Superior temporal gyrus (tissue), 1 donor: ENCODE data around the gene COL4A2.

Experiments
- DNase-seq: peaks from one replicate; pipeline ENCODE4 v3.0.0-alpha.2; 2016; ENCODE audit errors: extremely low spot score

The COL4A2 gene

DNA sequence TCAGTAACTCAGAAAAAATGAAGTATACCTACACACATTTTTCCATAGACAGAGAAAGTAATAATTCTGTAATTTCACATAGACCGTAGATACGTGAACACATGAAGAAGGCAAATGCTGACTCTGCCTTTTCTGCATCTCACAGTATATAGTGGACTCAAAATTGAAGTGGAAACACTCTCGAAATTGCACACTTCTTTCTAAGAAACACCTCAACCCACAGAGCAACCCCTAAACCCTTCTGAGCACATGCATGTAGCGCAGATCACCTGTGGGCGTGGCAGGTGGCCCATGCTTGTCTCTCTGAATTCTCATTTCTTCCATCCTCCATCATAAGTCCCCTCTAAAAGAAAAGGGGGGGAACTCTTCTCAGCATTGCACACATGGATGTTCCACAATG lies 34.9 kb upstream of the COL4A2 start:
- DNase-seq: no peak

DNA sequence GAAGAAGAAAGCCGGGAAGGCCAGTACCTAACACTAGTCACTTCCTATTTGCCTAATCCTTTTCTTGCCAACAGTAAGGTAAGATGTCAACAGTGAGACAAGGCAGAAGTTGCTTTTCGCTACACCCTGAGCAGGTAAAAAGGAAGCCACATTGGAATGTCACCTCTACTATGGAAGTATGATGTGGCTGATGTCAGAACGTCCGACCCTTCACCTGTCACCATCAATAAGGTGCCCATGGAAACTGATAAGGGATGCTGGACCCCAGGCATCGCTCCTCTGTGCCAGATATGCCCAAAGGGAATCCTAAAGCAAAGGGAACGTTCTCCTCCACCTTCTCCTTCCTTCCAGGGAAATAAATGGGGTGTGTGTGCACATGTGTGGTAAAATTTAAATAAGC lies 34.4 kb upstream of the COL4A2 start:
- DNase-seq: no peak

DNA sequence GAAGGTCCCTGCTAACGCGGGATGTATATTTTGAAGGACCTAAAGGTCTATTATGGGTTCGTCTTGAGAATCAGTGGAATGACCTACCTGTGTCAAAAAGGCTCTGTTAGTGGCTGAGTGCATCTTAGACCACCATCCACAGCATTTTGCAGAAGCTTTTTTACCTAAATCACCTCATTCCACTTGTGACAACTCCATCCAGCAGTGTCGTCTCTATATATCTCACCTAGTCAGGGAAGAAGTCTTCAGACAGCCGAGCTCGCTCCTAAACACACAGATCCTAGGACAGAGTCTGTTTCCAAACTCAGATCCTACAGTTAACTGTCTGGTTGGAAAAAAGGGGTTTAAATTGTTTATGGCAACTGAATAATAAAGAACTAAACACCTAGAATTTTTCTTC lies 33.8 kb upstream of the COL4A2 start:
- no peak for DNase-seq

DNA sequence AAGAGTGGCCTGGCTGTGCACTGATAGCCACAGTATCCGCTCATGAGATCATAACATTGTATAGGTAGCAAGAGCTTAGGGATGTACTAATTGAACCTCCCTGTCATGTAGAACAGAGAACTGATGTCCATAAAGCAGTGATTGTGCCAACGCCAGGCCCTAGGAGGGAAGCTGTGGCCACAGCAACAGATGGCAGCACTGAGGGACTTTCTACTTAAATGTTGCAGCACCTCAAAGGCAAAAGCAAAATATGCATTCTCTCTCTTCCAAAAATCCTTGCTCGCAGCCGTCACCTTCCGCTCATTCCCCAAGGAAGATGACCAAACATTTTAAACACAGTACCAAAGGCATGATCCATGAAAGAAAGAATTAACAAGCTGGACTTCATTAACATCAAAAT lies 32.4 kb upstream of the COL4A2 start:
- no peak for DNase-seq

DNA sequence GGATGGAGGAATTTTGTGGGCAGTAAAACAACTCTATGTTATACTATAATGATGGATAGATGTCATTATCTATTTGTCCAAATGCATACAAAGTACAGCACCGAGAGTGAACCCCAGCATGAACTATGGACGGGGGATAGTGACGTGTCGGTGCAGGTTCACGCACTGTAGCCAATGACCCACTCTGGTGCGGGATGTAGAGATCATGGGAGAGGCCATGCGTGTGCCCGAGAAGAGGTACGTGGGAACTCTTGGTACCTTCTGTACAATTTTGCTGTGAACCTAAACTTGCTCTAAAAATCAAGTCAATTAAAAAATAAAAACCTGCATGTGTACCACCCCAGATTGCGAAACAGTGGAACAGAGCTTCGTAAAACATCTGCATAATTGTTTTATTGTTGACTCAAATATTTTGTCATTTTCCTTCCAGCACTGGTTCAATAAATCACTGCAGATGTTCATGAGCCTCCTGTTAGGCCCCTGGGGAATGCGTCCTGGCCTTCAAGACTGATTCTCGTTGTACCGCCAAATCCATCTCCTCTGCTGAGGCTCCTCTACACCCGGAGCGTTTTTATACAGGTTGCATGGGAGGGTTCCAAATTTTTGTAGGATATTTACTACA lies 31.0 kb upstream of the COL4A2 start:
- DNase-seq: no peak

DNA sequence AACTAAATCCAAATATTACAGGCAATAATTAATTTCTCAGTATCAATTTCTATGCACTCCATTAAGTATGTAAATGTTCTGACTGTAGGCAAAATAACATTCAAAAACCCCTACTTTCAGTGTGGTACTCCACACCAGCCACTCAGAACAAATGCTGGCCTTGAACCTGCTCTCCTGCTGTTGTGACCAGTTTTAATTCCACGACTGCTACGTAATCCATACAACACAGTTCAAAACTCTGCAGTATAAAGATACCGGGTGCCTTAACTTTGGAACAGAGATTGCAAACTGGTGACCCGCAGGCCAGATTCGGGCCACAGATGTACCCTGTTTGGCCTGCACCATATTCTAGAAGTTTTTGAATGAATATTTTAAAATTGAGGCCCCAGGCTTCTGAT lies 30.5 kb upstream of the COL4A2 start:
- DNase-seq: no peak

DNA sequence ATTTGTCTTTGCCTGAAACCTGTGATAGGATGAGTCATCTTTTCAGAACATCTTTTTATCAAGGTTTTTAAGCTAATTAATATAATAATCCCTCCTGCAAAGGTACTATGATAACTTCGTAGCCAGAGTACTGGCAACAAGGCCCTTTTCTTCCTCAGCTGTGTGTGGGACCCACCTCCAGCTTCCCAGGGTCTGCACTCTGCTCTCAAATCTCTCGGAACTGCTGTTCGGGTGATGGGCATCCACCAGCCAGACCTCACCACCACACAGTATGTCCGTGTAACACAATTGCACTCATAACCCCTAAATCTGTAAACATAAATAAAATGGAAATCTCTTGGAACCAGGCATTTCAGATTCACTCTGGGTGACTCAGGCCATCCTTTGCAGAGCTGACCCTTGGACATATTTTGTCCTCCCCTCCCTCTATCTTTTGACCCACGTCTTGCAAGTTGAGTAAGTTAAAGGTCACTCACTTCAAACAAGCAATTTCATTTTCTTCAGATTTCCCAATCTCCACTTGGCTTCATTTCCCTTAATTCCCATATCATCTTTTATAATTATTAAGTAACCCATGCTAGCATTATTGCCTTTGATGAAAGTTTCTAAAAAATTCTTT lies 29.6 kb upstream of the COL4A2 start:
- DNase-seq: no peak

DNA sequence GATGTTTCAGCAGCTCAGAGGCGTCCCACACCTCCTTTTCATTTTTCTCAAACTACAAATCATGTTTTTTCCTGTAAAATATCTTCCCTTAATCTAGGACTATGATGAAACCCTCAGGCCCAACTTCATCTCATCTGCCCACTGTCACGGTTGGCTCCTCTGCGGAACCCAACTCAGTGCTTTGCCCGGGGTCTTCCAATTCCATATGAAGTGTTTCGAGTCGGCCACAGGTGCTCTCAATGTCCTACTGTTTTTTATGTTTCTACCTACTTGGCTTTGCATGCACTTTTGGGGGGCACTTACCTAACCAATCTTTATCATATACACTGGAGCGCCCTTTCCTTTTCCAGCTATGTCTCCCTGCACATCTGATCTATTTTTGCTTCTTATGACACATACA lies 28.2 kb upstream of the COL4A2 start:
- DNase-seq: no peak

DNA sequence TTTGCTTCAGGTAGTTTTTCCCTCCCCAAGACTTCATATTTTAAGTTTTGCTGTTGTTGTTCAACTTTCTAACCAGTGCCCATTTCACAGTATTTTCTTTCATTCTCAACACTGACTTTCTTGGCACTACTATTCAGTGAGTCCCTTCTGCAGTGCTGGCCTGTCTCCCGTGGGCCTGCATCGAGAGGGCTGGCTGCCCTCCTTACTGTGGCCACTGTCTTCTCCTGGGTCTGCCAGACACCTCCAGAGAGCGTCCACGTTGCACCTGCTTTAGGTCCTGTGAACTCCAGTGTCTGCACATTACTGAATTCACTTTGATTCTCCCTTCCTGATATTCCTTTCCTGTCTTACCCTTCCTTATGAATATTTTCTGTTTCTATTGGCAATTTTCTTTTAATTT lies 27.4 kb upstream of the COL4A2 start:
- DNase-seq: no peak

DNA sequence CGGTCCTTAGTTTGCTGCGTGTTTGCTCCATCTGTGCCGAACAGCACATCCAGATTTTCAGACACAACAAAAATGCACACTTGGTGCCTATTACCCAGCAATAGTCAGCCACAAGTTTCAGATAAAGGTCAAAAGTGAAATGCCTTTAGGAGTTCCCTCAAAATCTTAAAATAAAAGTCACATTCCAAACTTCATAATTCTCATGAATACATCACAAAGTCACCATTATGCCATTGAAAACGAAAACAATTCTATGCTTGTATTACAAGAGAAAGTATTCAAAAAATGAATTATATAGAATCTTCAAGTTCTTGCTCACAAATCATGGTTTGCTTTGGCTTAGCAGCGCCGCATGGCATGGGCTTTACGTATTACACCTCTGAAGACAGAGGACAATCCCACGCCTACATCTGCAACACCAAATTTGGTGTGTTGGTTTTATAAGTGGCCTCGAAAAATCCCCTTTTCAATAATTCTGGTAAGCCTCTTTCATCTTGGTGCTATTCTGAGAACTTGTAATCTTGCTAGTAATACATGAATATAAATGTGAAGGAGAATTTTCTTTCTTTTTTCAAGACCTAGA lies 26.8 kb upstream of the COL4A2 start:
- no peak for DNase-seq

DNA sequence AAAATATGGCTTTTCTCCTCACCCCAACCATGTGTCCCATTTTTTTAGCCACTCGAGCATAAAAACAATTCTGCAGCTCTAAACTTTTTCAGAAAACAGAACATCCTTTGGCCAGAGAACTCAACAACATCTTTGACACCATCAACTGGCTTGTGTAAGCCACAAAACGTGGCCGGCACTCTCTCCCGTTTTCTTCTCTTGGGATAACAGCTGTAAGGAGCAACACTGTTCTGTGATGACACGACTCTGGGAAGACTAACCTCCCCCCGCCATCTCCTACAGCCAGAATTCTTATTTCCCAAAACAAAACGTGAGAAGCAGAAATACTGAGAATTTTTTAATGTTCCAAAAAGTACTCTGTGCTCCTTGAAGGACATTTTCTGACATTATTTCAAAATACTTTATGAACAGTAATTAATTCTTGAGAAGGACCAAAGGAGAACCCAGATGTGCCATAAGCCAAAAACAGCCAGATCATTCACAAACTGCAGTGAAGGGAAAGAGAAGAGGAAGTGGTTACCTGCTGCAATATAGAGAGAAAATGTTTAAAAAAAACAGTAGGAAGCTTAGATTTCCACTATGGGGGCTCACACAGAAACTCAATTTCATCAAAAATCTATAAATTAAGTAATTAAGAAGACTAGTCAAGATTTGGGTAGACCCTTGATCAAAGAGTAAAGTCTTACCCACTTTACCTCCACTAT lies 25.9 kb upstream of the COL4A2 start:
- no peak for DNase-seq

DNA sequence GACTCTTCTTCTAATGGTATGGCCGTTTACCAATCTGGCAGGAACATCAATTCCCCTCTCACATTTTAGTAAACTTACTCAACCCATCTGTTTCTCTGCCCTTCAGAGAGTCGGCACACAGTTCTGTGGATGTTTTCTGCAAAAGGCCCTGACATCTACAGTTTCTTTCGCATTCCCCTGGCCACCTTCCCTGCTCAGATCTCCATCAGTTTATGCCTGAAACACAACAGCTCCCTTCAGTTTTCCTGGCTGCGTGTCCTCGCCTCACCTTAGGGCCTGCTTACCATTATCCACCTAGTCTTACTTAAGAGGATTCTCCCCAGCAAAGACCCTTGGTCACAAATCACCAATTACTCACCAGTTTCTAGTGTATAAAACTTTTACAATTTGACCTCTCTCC lies 25.3 kb upstream of the COL4A2 start:
- DNase-seq: no peak

DNA sequence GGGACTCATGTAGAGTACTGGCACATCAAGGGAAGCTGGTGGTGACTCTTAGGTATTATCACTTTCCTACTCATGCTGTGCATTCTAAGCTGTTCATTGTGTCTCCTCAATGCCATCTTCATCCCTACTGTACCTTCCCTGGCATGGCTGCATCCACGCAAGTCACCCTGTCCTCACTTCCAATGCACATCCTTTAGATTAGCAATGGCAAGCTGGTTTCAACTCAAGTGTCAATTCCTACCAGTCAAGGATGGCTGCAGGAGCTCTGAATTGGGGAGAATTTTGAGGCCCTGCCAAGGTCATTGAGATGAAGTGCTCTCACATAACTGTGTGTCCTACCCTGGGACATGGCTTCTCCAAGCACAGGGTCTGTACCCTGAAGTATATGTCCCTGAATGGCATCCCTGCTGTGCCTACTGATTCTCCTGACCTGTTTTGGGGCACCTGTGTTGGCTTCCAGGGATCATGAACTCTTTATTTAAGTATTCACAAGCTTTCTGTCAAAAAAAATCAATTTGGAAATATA lies 24.7 kb upstream of the COL4A2 start:
- DNase-seq: no peak

DNA sequence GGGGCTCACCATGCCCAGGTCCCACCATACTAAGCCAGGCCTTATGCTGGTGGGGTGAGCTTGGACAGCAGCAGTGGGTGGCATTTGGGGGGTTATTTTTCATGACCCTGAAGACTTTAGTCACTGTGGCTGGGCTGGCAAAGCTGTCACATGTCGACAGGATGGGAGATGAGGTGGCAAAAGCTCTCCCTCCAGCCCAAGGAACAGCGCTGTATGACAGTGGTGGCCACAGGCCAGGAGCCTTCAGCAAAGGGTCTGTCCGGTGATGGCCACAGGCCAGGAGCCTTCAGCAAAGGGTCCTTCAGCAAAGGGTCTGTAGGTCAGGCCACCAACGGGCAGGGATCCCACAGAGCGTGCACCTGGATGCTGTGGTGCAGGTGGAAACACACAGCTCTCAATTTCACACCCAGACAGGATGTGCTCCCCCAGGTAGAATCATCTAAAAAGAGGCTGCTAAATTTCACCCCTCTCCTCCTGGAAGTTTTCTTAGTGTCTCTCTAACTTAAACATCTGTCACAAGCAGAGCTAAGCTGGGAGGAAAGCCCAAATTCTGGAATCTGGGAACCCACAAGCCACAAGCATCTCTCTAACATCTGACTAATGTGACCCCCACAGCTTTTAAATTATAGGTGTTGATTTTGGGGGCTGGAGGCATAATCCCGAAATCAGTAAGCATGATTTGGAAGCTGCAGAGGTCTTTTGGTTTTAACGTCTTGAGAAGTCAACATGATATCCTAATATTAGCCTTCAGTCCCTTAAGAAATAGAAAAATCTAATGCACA lies 23.2 kb upstream of the COL4A2 start:
- DNase-seq: no peak

DNA sequence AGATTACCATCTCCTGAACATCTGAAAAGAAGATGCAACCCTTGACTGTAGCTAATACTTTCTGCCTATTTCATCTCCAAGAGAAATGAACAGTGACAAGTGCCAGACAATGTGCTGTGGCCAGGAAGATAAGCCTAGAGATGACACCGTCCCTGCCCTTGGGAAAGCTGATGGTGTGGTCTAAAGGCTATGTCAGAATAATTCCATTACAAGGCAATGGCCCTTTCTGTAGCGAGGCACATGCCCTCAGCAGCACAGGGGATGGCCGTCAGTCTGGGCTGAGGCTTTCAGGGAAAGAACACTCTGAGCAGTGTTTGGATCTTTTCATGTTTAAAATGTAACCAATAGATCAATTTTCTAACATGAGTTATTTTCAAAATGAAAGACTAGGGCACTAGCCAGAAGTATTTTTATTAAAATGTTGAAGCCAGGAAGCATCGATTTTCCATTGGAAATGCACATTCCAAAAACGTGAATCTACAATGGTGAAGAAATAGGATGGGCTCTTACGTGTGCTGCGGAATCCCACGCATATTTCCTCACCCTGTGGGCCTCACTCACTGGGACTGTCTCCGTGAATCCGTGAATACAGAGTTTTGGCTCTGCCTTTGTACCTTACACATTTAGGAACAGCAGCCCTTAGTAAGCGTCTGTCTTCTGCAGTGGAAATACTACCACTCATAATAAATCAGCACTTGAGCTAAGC lies 22.2 kb upstream of the COL4A2 start:
- no peak for DNase-seq

DNA sequence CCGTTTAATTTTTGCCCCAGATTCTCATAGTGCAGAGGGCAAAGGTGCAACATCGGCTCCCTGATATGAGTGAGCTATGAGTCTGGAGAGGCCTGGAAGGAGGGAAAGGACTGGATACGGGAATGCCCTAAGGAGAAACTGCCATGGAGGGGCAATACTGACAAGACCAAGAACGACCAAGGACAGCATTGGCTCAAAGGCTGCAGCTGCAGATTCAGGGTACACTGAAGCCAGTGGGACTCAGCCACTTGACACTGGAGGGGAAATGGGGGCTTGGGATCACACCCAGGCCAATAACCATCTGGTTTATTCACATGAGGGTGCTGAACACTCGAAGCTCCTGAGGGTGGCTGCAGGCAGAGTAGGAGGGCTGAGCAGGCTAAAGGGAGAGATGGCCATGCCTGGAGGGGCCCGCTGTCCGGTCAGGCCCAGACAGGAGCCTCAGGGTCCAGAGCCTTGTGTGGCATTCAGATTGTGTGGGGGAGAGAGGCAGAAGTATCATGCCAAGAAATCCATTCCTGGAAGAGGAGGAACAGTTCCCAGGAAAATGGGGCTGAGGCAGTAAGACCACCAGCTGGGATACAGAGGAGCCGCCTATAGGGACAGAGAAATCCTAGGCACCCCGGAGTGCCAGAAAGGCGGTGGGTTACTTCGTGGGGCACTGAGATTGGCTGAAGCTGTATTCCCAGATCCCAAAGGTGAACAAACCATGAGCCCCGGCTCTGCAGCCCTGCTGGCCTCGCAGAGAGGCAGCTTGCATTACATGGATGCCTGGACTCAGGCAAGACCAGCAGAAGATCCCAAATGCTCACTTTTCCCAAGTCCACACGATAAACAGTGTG lies 20.9 kb upstream of the COL4A2 start:
- no peak for DNase-seq

DNA sequence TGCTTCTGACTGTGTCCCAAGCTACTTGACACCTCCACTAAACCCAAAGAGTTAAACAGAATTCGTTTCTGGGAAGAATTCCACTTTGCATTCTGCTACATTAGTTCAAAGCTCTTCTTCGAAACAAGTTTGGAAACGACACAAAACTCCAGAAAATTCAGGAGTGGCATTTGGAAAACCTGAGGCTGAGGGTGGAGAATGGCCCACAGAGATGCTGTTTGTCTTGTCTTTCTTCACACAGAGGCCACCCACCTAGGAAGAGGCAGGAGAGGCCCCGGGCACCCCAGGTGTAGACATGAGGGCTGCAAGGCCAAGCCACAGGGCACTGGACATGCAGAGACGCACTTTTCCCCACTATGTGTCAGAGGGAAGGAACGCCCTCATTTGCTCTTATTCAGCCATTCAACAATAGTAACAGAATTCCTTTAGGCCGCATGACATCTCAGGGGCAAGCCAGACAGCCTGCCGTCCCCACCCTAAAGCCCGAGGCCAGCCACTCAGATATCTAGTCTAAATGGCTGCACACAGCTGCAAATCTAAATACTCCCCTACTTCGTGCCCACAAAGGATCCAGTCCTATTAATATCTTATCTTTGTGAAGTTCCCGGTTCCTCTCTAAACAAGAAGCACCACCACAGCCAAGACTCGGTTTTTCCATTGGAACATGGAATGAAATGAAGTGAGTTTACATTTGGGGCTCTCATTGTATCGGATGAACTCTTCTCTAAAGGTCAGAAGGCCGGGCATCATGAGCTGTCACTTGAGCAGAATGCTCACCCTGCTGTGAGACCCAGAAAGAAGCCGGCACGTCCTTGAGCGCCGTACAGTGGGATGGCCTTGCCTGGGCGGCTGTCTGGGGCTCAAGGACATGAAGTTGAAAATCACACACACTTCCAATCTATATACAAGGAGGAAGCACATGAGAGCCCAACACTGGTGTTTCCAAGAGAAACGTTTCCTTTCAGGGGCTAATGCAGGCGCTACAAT lies 20.0 kb upstream of the COL4A2 start:
- DNase-seq: no peak

DNA sequence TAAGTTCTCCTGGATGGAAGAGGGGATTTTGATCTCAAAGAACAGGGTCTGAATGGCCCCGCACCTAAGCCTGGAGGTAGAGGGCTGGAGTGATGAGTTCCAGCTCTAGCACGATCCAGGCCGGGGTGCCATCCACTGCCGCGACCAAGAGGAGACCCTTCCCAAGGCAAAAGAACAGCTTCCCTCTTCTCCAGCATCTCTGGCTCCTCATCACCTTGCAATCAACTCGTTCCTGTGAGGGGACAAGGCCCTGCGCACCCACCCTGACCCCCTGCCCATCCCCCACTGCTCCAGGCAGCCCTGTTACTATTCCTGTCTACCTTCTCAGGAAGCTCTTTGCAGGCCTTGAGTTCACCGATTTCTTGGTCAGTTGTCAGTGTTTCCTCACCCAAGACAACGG lies 17.9 kb upstream of the COL4A2 start:
- no peak for DNase-seq

DNA sequence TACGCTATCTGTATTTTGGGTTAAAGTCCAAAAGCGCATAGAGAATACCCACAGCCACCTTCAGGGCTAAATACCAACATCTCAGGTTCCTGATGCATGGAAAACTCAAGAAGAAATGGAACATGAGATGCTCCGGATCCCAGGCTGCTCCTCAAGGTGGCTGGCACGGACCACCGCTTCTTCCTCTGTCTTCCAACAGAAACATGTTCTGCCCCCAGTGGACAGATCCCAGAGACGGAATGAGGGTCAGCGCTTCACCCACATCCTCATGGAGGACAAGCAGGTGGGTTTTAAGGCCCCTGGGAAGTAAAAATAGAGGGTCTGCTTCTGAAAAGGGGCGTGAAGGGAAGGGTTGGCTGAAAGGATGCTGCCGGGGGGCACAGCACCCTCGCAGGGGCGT lies 17.4 kb upstream of the COL4A2 start:
- DNase-seq: no peak
